Coronary artery (tissue), 2 donors: ENCODE measurements around the gene KCND3.

Source experiments
- DNase-seq: peaks from one replicate; pipeline ENCODE4 v3.0.0-alpha.2; 2017; ENCODE audit warnings: low spot score
- H3K27ac ChIP-seq, 2 donors: fragments of 200-600 bp; sonication (generic); one replicate each; pipeline ENCODE4 v1.5.1; 2016 to 2019
- H3K4me3 ChIP-seq: fragments of 200-600 bp; sonication (generic); 2 replicates; pipeline ENCODE4 v1.5.1; 2016; ENCODE audit warnings: mild to moderate bottlenecking, moderate library complexity
- CTCF ChIP-seq: fragments of 200-600 bp; sonication (generic); IDR thresholded peaks from one replicate; pipeline ENCODE4 v1.5.1; 2019; ENCODE audit warnings: antibody characterized with exemption

KCND3 gene

GRCh38 chr1:111903148-111903870, 86.2 kb downstream of the KCND3 start:
- H3K27ac ChIP-seq, result no peak overlapping the region
- peak; percentile 54 for DNase-seq
- H3K4me3 ChIP-seq, result no peak overlapping the region
- no peak for TF ChIP-seq CTCF

GRCh38 chr1:111895469-111895868, 94.0 kb downstream of the KCND3 start:
- Histone ChIP-seq H3K4me3 (no peak overlapping the region), H3K27ac (no peak overlapping the region)
- TF ChIP-seq CTCF, result no peak
- DNase-seq, result no peak

GRCh38 chr1:111895017-111895416, 94.5 kb downstream of the KCND3 start:
- no peak for DNase-seq
- TF ChIP-seq CTCF, result no peak
- Histone ChIP-seq H3K4me3 (no peak overlapping the region), H3K27ac (no peak overlapping the region)

- H3K27ac ChIP-seq, result no peak overlapping the region
- no peak overlapping the region for H3K4me3 ChIP-seq
- TF ChIP-seq CTCF, result no peak
- peak; percentile 55 for DNase-seq
These were observed 95.0 kb downstream of the KCND3 start for GRCh38 chr1:111894497-111894896.

- Histone ChIP-seq H3K4me3 (no peak overlapping the region), H3K27ac (no peak overlapping the region)
- no peak for DNase-seq
- no peak for TF ChIP-seq CTCF
These were observed 97.9 kb downstream of the KCND3 start for GRCh38 chr1:111891566-111891965.

- DNase-seq, result no peak
- no peak for TF ChIP-seq CTCF
- Histone ChIP-seq H3K27ac (no peak overlapping the region), H3K4me3 (no peak overlapping the region)
These were observed 100.6 kb downstream of the KCND3 start for GRCh38 chr1:111888740-111889376.

GRCh38 chr1:111887875-111888274, 101.6 kb downstream of the KCND3 start:
- Histone ChIP-seq H3K27ac (no peak overlapping the region), H3K4me3 (no peak overlapping the region)
- TF ChIP-seq CTCF, result no peak
- DNase-seq, result no peak
